HG02973 (cell line): ENCODE measurements around the gene CADPS2.
A peak's percentile ranks its signal among the peaks of the same experiment; 100 is the strongest.
"Not testable (repeated sequence)": the region's sequence is repeated elsewhere in the genome, so short reads cannot be mapped to it uniquely, and the experiment has no call there.

Experiments used
- ATAC-seq: cut with Tn5 transposase; IDR thresholded peaks from one replicate; pipeline ENCODE4 v1.9.1; 2021; ENCODE audit warnings: moderate library complexity; ENCODE audit not compliant: unreplicated experiment

The CADPS2 gene

GRCh38 chr7:122850528-122850927 is 35.7 kb downstream of the CADPS2 start:
- ATAC-seq: no peak

GRCh38 chr7:122849957-122850328 is 36.3 kb downstream of the CADPS2 start:
- ATAC-seq: no peak

- ATAC-seq: no peak
These were observed 36.8 kb downstream of the CADPS2 start for GRCh38 chr7:122849322-122849956.

GRCh38 chr7:122847871-122848473 is 38.3 kb downstream of the CADPS2 start:
- no peak for ATAC-seq

- no peak for ATAC-seq
These were observed 39.7 kb downstream of the CADPS2 start for GRCh38 chr7:122846591-122846990.

GRCh38 chr7:122845286-122845685 is 41.0 kb downstream of the CADPS2 start:
- ATAC-seq: no peak

GRCh38 chr7:122844191-122844988 is 41.9 kb downstream of the CADPS2 start:
- ATAC-seq: no peak

- no peak for ATAC-seq
These were observed 43.3 kb downstream of the CADPS2 start for GRCh38 chr7:122842971-122843370.

GRCh38 chr7:122836286-122836685 is 50.0 kb downstream of the CADPS2 start:
- not testable (repeated sequence) for ATAC-seq

GRCh38 chr7:122834571-122834942 is 51.7 kb downstream of the CADPS2 start:
- not testable (repeated sequence) for ATAC-seq

GRCh38 chr7:122833888-122834570 is 52.2 kb downstream of the CADPS2 start:
- ATAC-seq: no peak

GRCh38 chr7:122831436-122831835 is 54.8 kb downstream of the CADPS2 start:
- ATAC-seq: no peak

GRCh38 chr7:122829962-122830361 is 56.3 kb downstream of the CADPS2 start:
- no peak for ATAC-seq

GRCh38 chr7:122827763-122828162 is 58.5 kb downstream of the CADPS2 start:
- no peak for ATAC-seq

GRCh38 chr7:122813845-122814244 is 72.4 kb downstream of the CADPS2 start:
- ATAC-seq: no peak

GRCh38 chr7:122803851-122804250 is 82.4 kb downstream of the CADPS2 start:
- ATAC-seq: no peak

GRCh38 chr7:122803323-122803722 is 82.9 kb downstream of the CADPS2 start:
- ATAC-seq: no peak

GRCh38 chr7:122802301-122802751 is 83.9 kb downstream of the CADPS2 start:
- ATAC-seq: peak; percentile 70

GRCh38 chr7:122791959-122792545 is 94.2 kb downstream of the CADPS2 start:
- ATAC-seq: no peak

- ATAC-seq: no peak
These were observed 95.7 kb downstream of the CADPS2 start for GRCh38 chr7:122790591-122790990.

- no peak for ATAC-seq
These were observed 96.1 kb downstream of the CADPS2 start for GRCh38 chr7:122790132-122790531.
